Lower leg skin (tissue), 3 donors: ENCODE measurements around the gene ANKRD35.

ENCODE experiments used
- POLR2A ChIP-seq, 2 donors: fragments of 450-650 bp; IDR thresholded peaks; one replicate each; pipeline ENCODE4 v1.6.1; 2016 to 2017; ENCODE audit warnings: antibody characterized with exemption in 2 of 2, mild to moderate bottlenecking in 1 of 2, moderate library complexity in 1 of 2
- TF ChIP-seq, protein P1 (sequence below), 3 donors: fragments of 450-650 bp; IDR thresholded peaks; one replicate each; pipeline ENCODE4 v1.5.1; 2016; ENCODE audit warnings: antibody characterized with exemption in 3 of 3, mild to moderate bottlenecking in 3 of 3, moderate library complexity in 2 of 3

DNA sequence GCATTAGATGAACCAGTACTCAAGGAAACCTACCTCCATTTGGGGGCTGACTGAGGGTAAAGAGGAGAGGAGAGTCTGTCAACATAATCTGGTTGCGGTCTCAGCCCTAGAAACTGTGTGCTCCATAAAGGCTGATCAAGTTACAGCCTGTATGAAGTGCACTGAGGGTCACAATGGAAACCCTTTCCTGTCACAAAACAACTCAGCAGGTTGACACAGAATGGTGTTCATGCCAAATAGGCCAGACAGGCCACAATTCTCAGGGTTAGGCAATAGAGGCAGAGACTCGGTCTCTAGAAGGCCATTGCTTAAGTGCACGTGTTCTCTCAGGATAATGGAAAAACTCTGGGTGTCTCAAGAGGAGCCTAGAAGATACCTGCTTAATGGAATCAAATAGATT is 4.1 kb upstream of the ANKRD35 start:
- no peak for TF ChIP-seq POLR2A (IDR thresholded peaks at IDR 0.05)
- TF ChIP-seq, protein P1, sequence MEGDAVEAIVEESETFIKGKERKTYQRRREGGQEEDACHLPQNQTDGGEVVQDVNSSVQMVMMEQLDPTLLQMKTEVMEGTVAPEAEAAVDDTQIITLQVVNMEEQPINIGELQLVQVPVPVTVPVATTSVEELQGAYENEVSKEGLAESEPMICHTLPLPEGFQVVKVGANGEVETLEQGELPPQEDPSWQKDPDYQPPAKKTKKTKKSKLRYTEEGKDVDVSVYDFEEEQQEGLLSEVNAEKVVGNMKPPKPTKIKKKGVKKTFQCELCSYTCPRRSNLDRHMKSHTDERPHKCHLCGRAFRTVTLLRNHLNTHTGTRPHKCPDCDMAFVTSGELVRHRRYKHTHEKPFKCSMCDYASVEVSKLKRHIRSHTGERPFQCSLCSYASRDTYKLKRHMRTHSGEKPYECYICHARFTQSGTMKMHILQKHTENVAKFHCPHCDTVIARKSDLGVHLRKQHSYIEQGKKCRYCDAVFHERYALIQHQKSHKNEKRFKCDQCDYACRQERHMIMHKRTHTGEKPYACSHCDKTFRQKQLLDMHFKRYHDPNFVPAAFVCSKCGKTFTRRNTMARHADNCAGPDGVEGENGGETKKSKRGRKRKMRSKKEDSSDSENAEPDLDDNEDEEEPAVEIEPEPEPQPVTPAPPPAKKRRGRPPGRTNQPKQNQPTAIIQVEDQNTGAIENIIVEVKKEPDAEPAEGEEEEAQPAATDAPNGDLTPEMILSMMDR (IDR thresholded peaks at IDR 0.05): no peak
